Endothelial cell of umbilical vein (primary cell): Measurements from ENCODE around the gene RABGGTA. TPM values are rescaled to one million over a fixed set of nuclear protein-coding genes. Genes with fewer than 3 reads are reported as not detected.

Experiments used
- BruUV-seq: library from RNA; stranded (reverse); fragments of 400-500 nt; replicated peaks from 2 replicates; lab custom pipeline; 2021; lab: Mats Ljungman, UMichigan
- CTCF ChIA-PET: fragments of 300-600, 350-600 bp; sonication (Branson Sonifier 250); formaldehyde crosslinking; loops from one replicate; lab custom pipeline; 2021; ENCODE audit warnings: antibody characterized with exemption, inconsistent platforms; lab: Charles Lee
- POLR2A ChIA-PET: fragments of 300-600, 350-600 bp; sonication (Branson Sonifier 250); formaldehyde crosslinking; loops from one replicate; lab custom pipeline; 2021; ENCODE audit warnings: antibody characterized with exemption, inconsistent platforms; lab: Charles Lee
- DNase-seq: peaks from one replicate; pipeline ENCODE4 v3.0.0-alpha.2; 2011; ENCODE audit warnings: low read depth, low spot score
- FAIRE-seq: peaks from 2 replicates; lab custom pipeline; 2011; peaks lifted over from hg19 to GRCh38; lab: Jason Lieb, UNC
- H2AFZ ChIP-seq: 2 replicates; pipeline ENCODE4 v1.6.0; 2012; ENCODE audit warnings: low read depth, low read length, control low read depth, inconsistent platforms
- H3K27ac ChIP-seq: 2 replicates; pipeline ENCODE4 v1.5.1; 2011; ENCODE audit warnings: low read depth, mild to moderate bottlenecking, control low read depth, low read length, moderate library complexity; ENCODE audit not compliant: insufficient read depth
- H3K27me3 ChIP-seq, 2 experiments: 2 replicates each; pipeline versions ENCODE4 v1.6.0 to v1.6.1; 2011; ENCODE audit warnings: low read length in 2 of 2, mixed read lengths in 1 of 2; ENCODE audit not compliant: control insufficient read depth in 2 of 2, insufficient read depth in 2 of 2
- H3K36me3 ChIP-seq, 2 experiments: 2 replicates in 1 of 2; 3 replicates in 1 of 2; pipeline ENCODE4 v1.5.1; 2011; ENCODE audit warnings: low read length in 2 of 2, mild to moderate bottlenecking in 1 of 2, moderate library complexity in 1 of 2; ENCODE audit not compliant: control insufficient read depth in 2 of 2, insufficient read depth in 2 of 2; ENCODE audit errors: extremely low read depth in 1 of 2
- H3K4me1 ChIP-seq: 3 replicates; pipeline ENCODE4 v1.5.1; 2011; ENCODE audit warnings: mild to moderate bottlenecking, low read length; ENCODE audit not compliant: control insufficient read depth, insufficient read depth; ENCODE audit errors: extremely low read depth
- H3K4me2 ChIP-seq: 2 replicates; pipeline ENCODE4 v1.6.1; 2011; ENCODE audit warnings: low read length, control low read depth, mixed read lengths; ENCODE audit not compliant: insufficient read depth
- H3K4me3 ChIP-seq, 3 experiments: fragments of 200-600 bp in 1 of 3; sonication (generic), shearing (Covaris generic) in 1 of 3; replicated peaks in 1 of 3; 2 replicates each; pipeline ENCODE4 v1.5.1; 2011 to 2016; ENCODE audit warnings: control low read depth in 3 of 3, low read length in 3 of 3, mild to moderate bottlenecking in 2 of 3, inconsistent platforms in 1 of 3, low read depth in 1 of 3, moderate library complexity in 1 of 3; ENCODE audit not compliant: insufficient read depth in 1 of 3
- H3K79me2 ChIP-seq: 2 replicates; pipeline ENCODE4 v1.6.0; 2012; ENCODE audit warnings: low read length, inconsistent platforms; ENCODE audit not compliant: control insufficient read depth, insufficient read depth
- H3K9ac ChIP-seq: replicated peaks from 2 replicates; pipeline ENCODE3; 2011; ENCODE audit warnings: low read length, control low read depth; ENCODE audit not compliant: insufficient read depth; ENCODE audit errors: extremely low read depth
- H3K9me1 ChIP-seq: replicated peaks from 3 replicates; pipeline ENCODE4 v1.6.0; 2011; ENCODE audit warnings: mild to moderate bottlenecking, low read length; ENCODE audit not compliant: control insufficient read depth, insufficient read depth; ENCODE audit errors: extremely low read depth
- H3K9me3 ChIP-seq: replicated peaks from 2 replicates; pipeline ENCODE4 v1.5.1; 2012; ENCODE audit warnings: low read length, inconsistent platforms; ENCODE audit not compliant: control insufficient read depth, insufficient read depth
- H4K20me1 ChIP-seq: replicated peaks from 2 replicates; pipeline ENCODE3; 2011; ENCODE audit warnings: mild to moderate bottlenecking, low read length; ENCODE audit not compliant: control insufficient read depth, insufficient read depth; ENCODE audit errors: extremely low read depth
- EZH2 ChIP-seq: IDR thresholded peaks from 2 replicates; pipeline ENCODE4 v1.6.1; 2012; ENCODE audit warnings: borderline replicate concordance, low read depth, mild to moderate bottlenecking, moderate library complexity, low read length, inconsistent platforms; ENCODE audit not compliant: severe bottlenecking
- FOS ChIP-seq: IDR thresholded peaks from 2 replicates; pipeline ENCODE4 v1.6.1; 2011; ENCODE audit warnings: mild to moderate bottlenecking, low read length, moderate library complexity, borderline replicate concordance; ENCODE audit not compliant: insufficient read depth
- GATA2 ChIP-seq: IDR thresholded peaks from 2 replicates; pipeline ENCODE4 v1.7.0; 2011; ENCODE audit warnings: low read depth, mild to moderate bottlenecking, moderate library complexity, mixed read lengths, low read length; ENCODE audit not compliant: insufficient read length, insufficient read depth
- JUN ChIP-seq: IDR thresholded peaks from 2 replicates; pipeline ENCODE4 v1.6.1; 2011; ENCODE audit warnings: borderline replicate concordance, low read depth; ENCODE audit not compliant: insufficient read length, insufficient read depth
- MAX ChIP-seq: IDR thresholded peaks from 2 replicates; pipeline ENCODE4 v1.6.1; 2011; ENCODE audit not compliant: insufficient read depth, insufficient read length
- MYC ChIP-seq: IDR thresholded peaks from one replicate; pipeline ENCODE4 v1.6.1; 2011; ENCODE audit warnings: mild to moderate bottlenecking, low read depth, low read length
- POLR2A ChIP-seq: IDR thresholded peaks from 2 replicates; pipeline ENCODE4 v1.6.1; 2012; ENCODE audit warnings: low read depth, mild to moderate bottlenecking, control low read depth, low read length
- POLR2AphosphoS5 ChIP-seq: IDR thresholded peaks from 2 replicates; pipeline ENCODE4 v1.6.1; 2012; ENCODE audit warnings: low read depth, mild to moderate bottlenecking, control low read depth, low read length, moderate library complexity; ENCODE audit not compliant: insufficient read depth
- dilution Hi-C: fragments of 300-500 bp; cut with MboI; formaldehyde crosslinking; loops from one replicate; pipeline ENCODE4 v1.15.0; 2019; ENCODE audit warnings: low sequenced_read_pairs; ENCODE audit not compliant: extremely low pct_ligation_motif_present
- intact Hi-C: fragments of 100-400 bp; cut with micrococcal nuclease; formaldehyde crosslinking; loops from one replicate; pipeline ENCODE4 v1.10.0; 2022
- polyA plus RNA-seq, 4 experiments: library from polyadenylated mRNA; depleted of rRNA in 3 of 4; stranded (reverse) in 3 of 4; unstranded in 1 of 4; fragments of >200 nt; gene quantifications; 2 replicates each; pipeline versions ENCODE4 v1.2.1 to v1.2.3, GENCODE V29; 2011 to 2012; ENCODE audit warnings: missing spikeins in 1 of 4
- total RNA-seq: library from RNA; stranded (reverse); gene quantifications from 2 replicates; pipeline ENCODE4 v1.2.3, GENCODE V29; 2021
- TF ChIP-seq, protein P1 (sequence below), 2 donors: IDR thresholded peaks; 1 replicate in 1 of 2; 2 replicates in 1 of 2; pipeline ENCODE4 v1.5.1; 2011; ENCODE audit warnings: low read length in 2 of 2, mild to moderate bottlenecking in 2 of 2, moderate library complexity in 2 of 2, control low read depth in 1 of 2, inconsistent platforms in 1 of 2, low read depth in 1 of 2; ENCODE audit not compliant: insufficient read depth in 1 of 2; ENCODE audit errors: extremely low read depth in 1 of 2

The RABGGTA gene
- total and polyA plus RNA-seq, 2 donors (not counting 3 experiments of a cell fraction or from before 2014, with no cell fraction given): 29.3 to 80.1 TPM

- TF ChIP-seq GATA2: no peak
- TF ChIP-seq POLR2A: no peak
- TF ChIP-seq, protein P1, sequence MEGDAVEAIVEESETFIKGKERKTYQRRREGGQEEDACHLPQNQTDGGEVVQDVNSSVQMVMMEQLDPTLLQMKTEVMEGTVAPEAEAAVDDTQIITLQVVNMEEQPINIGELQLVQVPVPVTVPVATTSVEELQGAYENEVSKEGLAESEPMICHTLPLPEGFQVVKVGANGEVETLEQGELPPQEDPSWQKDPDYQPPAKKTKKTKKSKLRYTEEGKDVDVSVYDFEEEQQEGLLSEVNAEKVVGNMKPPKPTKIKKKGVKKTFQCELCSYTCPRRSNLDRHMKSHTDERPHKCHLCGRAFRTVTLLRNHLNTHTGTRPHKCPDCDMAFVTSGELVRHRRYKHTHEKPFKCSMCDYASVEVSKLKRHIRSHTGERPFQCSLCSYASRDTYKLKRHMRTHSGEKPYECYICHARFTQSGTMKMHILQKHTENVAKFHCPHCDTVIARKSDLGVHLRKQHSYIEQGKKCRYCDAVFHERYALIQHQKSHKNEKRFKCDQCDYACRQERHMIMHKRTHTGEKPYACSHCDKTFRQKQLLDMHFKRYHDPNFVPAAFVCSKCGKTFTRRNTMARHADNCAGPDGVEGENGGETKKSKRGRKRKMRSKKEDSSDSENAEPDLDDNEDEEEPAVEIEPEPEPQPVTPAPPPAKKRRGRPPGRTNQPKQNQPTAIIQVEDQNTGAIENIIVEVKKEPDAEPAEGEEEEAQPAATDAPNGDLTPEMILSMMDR (IDR thresholded peaks at IDR 0.05; ENCODE audit: extremely low read depth in 1 of 2, insufficient read depth in 1 of 2, low read depth in 1 of 2, low read length in 2 of 2): no peak
- TF ChIP-seq MYC: no peak
- TF ChIP-seq JUN: no peak
- no peak for TF ChIP-seq MAX
- no peak for TF ChIP-seq EZH2
- no peak for TF ChIP-seq FOS
- TF ChIP-seq POLR2AphosphoS5: no peak
- no peak overlapping the region for H3K4me3 ChIP-seq
- H4K20me1 ChIP-seq: no peaks in the 10 kb centered on the region
- no peaks in the 10 kb centered on the region for H3K79me2 ChIP-seq
- no peak overlapping the region for H3K4me2 ChIP-seq
- ChIA-PET POLR2A (no interaction called here), CTCF (interaction anchor here (0.9 to 1.9 kb wide), 4 partner anchors 11 to 112 kb away, joined by 3 to 13 read pairs (median 4); partner anchors contain the start of gene TINF2)
- intact Hi-C loops (no loop called here), dilution Hi-C loops (no loop called here)
- no peaks in the 10 kb centered on the region for H3K27me3 ChIP-seq
- peaks cover 8% of the 10 kb centered on the region for H3K4me1 ChIP-seq
- H3K27ac ChIP-seq: no peak overlapping the region
- FAIRE-seq (no peak), DNase-seq (no peak)
- peaks cover 5 to 19% of the 10 kb centered on the region in 2 experiments for H3K36me3 ChIP-seq
- no TSS peak for BruUV-seq
- H3K9ac ChIP-seq: no peak overlapping the region
- H3K9me1 ChIP-seq: no peaks in the 10 kb centered on the region
- H2AFZ ChIP-seq: no peak overlapping the region
- no peaks in the 10 kb centered on the region for H3K9me3 ChIP-seq
Observed at GRCh38 chr14:24293525-24293924, 22.1 kb upstream of the RABGGTA start.
